Measurements from ENCODE around the gene LACRT.
"Not testable (repeated sequence)": the region's sequence is repeated elsewhere in the genome, so short reads cannot be mapped to it uniquely, and the experiment has no call there.

The LACRT gene, protein sequence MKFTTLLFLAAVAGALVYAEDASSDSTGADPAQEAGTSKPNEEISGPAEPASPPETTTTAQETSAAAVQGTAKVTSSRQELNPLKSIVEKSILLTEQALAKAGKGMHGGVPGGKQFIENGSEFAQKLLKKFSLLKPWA

GRCh38 chr12:54634795-54635194 is at the start of gene LACRT:
LACRT (minus strand) TSS chr12:54634895; CDS start chr12:54634841, 54 bp downstream.
- no peak for DNase-seq (ENCODE audit: low read depth)

- no peak for DNase-seq (ENCODE audit: low read depth)
Observed at GRCh38 chr12:54683398-54683797, 48.7 kb upstream of the LACRT start.

GRCh38 chr12:54682674-54683073 is 48.0 kb upstream of the LACRT start:
- no peak for DNase-seq (ENCODE audit: low read depth)

- DNase-seq (ENCODE audit: low read depth), result peak; percentile 45
Observed at GRCh38 chr12:54680374-54680773, 45.7 kb upstream of the LACRT start.

DNA sequence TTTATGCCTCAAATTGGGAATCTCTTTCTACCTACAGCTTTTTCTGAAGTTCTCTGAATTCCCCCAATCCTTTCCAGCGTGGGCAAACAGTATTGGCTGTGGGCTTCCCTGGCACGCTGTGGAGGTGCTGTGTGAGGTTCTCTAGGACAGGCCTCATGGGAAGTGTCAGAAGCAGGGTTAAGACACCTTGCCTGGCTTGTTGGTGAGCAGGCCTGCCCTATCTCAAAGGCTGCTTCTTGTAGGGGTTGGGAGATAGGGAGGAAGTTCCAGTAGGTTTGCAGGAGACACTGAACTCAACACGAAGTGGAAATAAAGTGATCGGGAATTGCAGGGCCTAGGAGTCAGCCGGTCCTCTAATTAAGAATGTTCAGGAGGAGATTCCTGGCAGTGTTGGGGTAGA is 43.4 kb upstream of the LACRT start:
- no peak for DNase-seq (ENCODE audit: low read depth)

DNA sequence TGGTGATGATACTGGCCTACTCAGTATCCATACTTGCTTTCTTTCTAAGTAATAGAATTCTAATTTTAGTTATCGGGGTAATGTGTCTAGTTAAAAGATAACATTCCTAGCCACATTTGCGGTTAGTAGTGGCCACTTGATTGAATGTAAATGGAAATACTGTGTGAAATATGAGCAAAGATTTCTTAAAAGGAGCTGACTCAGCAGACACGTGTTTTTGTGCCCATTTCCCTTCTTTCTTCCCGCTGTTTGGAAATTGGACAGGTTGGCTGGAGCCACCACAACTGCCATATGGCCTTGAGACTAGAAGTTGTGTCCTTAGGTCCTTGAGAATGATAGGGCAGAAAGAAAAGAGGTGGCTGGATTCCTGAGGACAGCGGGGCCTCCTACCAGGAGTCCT is 33.2 kb upstream of the LACRT start:
- DNase-seq (ENCODE audit: low read depth), result no peak

DNA sequence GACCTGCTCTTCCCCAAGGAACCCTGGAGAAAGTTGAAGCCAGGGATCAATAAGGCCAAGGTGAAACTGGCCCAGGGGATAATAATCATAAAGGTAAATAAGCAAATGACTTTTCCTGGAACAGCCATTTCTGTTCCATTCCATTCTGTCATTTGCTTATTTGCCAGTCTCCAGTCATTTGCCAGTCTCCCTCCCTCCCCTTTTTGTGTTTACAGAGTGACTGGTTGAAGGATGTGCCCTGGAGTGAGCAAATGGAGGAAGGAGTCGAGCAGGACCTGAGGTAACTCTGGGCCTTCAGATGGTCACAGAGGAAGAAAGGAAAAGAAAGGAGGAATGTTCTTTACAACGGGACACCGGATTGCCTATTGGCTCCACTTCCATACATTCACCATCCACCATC is 31.3 kb upstream of the LACRT start:
- no peak for DNase-seq (ENCODE audit: low read depth)

DNA sequence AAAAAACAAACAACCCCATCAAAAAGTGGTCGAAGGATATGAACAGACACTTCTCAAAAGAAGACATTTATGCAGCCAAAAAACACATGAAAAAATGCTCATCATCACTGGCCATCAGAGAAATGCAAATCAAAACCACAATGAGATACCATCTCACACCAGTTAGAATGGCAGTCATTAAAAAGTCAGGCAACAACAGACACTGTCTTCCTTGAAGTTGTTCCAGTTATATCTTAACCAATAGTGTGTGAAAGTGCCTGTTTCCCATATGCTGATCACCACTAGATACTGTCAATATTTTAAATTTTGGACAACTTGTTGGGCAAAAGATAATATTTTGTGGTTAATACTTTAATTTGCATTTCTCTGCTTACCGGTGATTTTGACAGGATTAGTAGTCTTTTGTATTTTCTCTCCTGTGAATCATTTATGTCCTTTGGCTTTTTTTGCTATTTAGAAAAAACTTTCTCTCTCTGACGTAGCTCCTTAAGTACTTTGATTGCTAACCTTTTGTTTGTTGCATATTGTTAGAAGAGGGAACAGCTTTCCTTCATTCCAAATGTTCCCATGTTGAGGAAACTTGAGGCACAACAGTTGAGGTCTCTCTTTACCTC is 30.4 kb upstream of the LACRT start:
- DNase-seq (ENCODE audit: low read depth), result not testable (repeated sequence)

GRCh38 chr12:54663603-54664002 is 28.9 kb upstream of the LACRT start:
- DNase-seq (ENCODE audit: low read depth), result no peak

- no peak for DNase-seq (ENCODE audit: low read depth)
Observed at GRCh38 chr12:54662026-54662425, 27.3 kb upstream of the LACRT start.

DNA sequence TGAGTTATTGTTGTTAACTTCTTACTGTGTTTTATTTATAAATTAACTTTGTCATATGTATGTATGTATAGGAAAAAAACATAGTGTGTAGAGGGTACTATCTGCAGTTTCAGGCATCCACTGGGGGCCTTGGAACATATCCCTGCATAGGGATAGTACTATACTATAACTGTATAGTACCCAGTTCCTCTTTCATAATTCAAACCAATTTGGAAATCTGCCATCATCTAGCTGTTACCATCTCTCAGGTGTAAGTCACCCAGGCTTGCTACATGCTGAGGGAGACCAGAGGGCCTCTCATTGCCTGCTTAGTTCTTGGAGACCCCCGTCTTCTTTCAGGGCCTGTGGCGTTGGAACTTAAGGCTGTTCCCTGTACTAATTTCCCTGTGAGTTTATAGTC is 26.4 kb upstream of the LACRT start:
- DNase-seq (ENCODE audit: low read depth), result no peak

- DNase-seq (ENCODE audit: low read depth), result no peak
Observed at GRCh38 chr12:54660320-54660962, 25.7 kb upstream of the LACRT start.

DNA sequence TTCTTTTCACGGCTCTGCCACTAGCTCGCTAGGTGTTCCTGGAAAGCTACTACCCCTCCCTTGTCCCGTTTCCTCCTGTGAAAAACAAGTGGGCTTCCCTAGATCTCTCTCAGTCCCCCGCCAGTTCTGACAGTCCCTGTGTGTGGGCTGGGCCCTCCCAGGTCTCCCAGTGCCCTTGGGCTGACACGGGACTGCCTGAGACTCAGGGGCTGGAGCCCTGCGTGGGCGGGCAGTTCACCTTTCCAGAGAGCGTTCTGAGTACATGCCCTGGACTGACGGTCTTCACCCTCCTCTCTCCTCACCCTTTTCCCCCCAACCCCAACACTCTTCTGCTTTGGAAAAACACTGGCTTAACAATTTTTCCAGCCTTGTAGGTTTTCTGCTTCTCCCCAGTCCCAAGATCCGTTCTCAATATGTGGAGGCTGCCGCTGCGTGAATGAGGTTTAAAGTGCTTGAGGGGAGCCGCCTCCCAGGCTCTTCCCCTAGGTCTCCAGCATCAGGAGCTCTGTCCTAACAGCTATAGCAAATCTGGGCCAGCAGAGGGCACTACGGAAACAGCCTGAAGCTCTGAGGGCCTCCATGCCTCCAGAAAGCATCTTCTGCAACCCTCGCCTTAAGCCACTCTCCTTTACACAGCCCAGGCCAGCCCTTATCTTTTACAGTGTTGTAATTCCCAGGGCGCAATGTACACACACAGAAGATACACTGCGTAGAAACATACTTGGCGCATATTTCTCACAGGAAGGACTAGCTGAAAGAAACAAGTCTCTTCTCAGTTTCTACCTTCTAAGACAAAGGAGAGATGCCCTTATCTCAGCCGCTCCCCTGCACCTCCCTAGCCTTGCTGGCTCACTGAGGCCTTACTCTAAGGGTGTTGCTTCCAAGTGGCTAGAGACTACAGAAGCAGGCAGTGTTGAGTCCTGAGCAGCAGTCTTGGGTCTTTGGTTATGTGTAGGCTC is 23.9 kb upstream of the LACRT start:
- peak; percentile 54 for DNase-seq (ENCODE audit: low read depth)

GRCh38 chr12:54657105-54657607 is 22.5 kb upstream of the LACRT start:
- no peak for DNase-seq (ENCODE audit: low read depth)

DNA sequence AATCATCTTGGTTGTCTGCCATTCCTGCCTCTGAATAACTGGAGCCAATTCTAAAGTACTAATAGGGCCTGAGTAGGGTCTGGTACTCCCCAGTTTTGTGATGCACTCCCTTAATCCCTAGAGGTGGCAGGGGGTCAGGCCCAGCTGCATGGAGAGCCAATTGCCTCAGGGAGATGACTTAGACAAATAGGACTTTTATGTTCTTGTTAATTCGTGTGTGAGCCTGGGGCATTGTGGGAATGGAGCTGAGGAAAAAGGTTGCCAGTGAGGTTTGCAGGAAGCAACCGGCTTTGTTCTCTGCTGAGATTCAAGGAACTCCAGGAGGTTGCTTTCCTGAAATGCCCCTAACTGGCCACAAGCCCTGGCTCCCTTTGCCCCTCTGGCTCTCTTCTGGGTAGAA is 20.2 kb upstream of the LACRT start:
- no peak for DNase-seq (ENCODE audit: low read depth)

DNA sequence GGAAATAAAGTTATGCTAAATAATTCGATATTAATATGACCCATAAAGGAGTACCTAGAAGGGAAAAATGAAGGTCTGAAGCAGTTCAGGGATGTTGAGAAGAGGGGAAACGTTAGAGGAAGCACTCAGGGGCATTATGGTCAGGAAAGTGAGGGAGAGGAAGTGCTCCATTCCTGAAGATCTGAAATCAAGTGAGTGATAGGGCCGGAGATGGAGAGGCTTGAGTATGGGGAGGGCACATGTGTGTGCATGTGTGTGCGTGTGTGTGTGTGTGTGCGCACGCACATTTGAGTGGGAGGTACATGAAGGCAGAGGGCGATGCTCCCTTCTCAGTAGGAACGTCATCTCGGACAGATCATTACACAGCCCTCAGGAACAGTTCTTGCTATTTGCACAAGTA is 18.3 kb upstream of the LACRT start:
- DNase-seq (ENCODE audit: low read depth), result no peak

- DNase-seq (ENCODE audit: low read depth), result no peak
Observed at GRCh38 chr12:54650889-54651288, 16.2 kb upstream of the LACRT start.

GRCh38 chr12:54650409-54650808 is 15.7 kb upstream of the LACRT start:
- peak; percentile 28 for DNase-seq (ENCODE audit: low read depth)

DNA sequence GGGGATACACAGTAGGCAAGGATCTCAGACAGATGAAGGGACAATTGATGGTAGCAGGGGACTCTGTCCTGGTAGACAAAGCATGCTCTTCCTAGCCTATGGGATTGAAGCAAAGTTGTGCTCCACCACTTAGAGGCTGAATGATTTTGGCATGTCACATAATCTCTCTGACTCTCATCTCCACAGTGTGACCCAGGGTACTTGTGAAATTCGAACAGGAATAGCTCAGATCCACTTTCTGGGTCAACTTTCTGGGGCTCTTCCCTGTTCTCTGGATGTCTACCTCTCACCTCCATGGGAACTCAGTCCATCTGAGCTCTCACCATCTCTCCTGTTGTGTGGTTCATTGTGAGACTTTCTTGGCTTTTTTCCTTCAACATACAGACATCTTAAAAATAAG is 15.1 kb upstream of the LACRT start:
- DNase-seq (ENCODE audit: low read depth), result no peak

DNA sequence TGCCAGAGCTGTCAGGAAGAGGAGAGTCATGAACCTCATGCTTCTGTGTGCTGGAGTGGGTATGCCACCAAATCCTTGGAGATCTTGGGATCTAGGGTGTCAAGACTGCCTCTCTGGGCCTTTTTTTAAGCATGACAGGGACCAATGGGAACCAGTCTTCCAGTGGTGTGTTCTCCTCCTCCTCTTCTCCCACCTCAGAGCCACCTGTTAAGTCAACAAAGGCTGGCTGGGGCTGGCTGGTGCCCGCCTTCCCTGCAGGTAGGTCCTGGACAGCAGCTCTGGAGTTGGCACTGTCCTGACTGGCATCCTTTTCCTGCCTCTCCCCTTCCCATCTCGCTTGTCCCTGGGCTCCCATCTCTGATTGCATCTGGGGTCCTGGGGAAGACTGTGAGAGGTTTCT is 13.6 kb upstream of the LACRT start, which contains the start of gene DCD:
Gene DCD, minus strand, starts transcription at position 101 of the 400 bp plus-strand sequence. Its CDS starts 62 bp downstream, at position 39.
- no peak for DNase-seq (ENCODE audit: low read depth)

GRCh38 chr12:54641554-54641953 is 6.9 kb upstream of the LACRT start:
- DNase-seq (ENCODE audit: low read depth), result no peak

DNA sequence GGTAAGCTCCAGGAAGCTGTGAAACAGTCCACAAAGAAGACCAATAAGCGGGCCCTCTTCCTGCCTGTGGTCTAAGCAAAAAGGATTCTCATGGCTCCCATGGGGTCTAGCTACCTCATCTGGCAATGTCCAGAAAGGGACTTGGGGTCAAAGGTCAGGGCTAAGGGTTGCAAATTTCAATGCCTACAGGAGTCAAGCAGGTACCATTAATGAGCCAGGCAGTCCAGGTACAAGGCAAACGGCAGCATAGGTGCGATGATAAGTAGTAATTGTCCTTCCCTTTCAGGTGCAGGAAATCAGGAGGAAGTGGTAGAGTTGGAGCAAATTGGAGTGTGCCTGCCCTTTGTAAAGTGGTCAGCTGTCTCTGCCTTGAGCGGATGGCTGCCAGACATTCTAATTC is 6.4 kb upstream of the LACRT start:
- no peak for DNase-seq (ENCODE audit: low read depth)

Measured in ELR (cell line).